IPS-18c (cell line): ENCODE measurements around the gene SORCS2.

ENCODE experiments used
- H3K4me3 ChIP-seq: 2 replicates; pipeline ENCODE4 v1.7.0; 2013; ENCODE audit warnings: low read depth, mild to moderate bottlenecking, low read length, moderate library complexity; ENCODE audit not compliant: insufficient read depth
- H3K9me3 ChIP-seq: one replicate; pipeline ENCODE4 v1.6.1; 2013; ENCODE audit warnings: mild to moderate bottlenecking, low read length, moderate library complexity; ENCODE audit not compliant: control insufficient read depth, insufficient read depth

SORCS2 gene

DNA sequence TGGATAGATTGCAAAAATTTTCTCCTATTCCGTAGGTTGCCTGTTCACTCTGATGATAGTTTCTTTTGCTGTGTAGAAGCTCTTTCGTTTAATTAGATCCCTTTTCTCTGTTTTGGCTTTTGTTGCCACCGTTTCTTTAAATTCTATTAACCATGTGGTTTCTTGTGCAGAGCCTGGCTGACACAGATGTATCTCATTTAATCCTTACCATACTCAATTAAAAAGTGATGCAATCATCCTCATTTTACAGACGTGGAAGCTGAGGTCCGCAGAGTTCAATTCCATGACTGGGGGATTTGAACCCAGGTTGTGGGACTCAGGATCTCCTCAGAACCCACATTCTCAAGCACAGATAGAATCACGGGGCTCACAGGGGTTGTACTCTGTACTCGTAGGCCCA is 66.7 kb downstream of the SORCS2 start:
- H3K9me3 ChIP-seq = peaks cover 2% of the 10 kb centered on the region
- no peak overlapping the region for H3K4me3 ChIP-seq

DNA sequence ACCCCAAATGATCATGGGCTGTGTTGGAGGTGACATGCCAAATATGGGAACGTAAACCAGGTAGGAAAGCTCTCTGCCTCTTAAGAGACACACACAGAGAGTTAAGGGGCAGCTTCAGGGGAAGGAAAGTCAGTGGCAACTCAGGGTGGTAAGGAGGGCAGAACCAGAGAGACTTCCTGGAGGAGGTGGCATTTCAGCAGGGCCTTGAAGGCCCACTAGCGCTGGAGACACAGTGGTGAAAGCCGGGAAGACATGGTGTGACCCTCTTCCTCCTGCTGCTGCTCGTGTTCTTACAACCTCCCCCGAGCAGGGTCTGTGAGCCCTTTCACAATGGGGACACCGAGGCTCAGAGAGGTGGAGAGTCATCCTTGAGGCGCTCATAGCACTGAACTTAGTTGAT is 68.2 kb downstream of the SORCS2 start:
- peaks cover 2% of the 10 kb centered on the region for H3K9me3 ChIP-seq
- no peak overlapping the region for H3K4me3 ChIP-seq

DNA sequence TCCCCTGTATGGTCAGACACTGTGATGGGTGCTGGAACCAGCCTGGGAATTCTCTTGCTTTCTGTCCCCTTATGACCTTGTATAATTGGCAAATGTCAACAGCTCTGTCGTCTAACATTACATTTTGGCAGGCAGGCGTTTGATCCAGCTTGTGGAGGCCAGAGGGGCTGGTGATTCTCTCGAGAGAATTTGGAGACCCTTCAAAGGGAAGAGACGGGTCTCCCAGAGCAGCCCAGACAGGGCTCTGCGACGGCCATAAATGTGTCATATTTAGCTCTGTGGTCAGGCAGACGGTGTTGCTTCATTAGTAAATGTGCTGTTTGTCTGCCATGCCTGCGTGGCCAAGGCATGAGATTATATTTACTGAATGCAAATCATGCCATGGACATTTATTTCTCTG is 68.7 kb downstream of the SORCS2 start:
- peaks cover 2% of the 10 kb centered on the region for H3K9me3 ChIP-seq

DNA sequence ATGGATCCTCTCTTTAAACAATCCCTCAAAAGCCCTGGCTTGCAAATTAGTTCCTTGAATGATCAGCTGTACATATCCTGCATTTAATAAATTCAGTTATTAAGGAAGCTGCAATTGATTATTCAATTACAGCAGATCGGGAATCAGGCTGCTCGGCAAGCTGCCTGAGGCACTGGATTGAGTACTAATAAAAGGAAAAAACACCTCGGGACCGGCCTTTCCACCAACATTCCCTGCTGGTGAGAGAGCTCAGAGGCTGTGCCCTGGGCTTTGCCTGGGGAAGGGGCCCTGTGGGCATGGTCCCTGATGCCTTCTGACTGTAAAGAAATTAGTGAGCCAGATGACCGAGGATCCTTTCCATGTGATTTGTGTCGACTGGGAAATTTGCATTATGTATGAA is 69.2 kb downstream of the SORCS2 start:
- no peak overlapping the region for H3K4me3 ChIP-seq

More for the DNA sequence above, 68.7 kb downstream of the SORCS2 start:
- H3K4me3 ChIP-seq = no peak overlapping the region

DNA sequence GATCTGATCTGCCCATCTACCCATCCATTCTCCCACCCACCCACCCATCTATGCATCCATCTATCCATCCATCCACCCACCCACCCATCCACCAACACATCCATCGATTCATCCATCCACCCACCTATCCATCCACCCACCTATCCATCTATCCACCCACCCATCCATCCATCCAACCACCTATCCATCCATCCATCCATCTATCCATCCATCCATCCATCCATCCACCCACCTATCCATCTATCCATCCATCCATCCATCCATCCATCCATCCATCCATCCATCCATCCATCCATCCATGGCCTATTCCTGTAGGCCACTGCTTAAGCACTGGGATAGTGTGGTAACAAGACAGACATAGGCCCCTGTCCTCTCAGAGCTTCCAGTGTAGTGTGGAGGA is 69.8 kb downstream of the SORCS2 start:
- Histone ChIP-seq H3K9me3 (peaks cover 2% of the 10 kb centered on the region), H3K4me3 (no peak overlapping the region)

More for the DNA sequence above, 69.2 kb downstream of the SORCS2 start:
- peaks cover 2% of the 10 kb centered on the region for H3K9me3 ChIP-seq

DNA sequence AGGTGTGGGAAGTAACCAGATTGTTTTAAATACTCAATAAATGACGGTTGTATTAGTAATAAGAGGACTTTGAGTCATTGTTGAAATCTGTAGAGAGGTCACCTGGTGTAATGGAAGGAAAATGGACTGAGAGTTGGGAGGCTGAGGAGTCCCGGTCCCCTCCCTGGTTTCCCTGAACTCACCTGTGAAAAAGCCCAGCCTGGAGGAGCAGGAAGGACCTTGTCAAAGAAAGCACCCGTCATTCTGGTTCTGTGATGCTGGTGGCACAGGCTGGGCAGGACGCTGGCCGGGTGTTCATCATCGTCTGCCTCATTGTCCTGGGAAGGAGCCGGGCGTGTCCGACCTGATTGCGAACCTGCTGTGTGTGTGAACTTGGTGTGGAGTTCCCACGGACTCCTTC is 70.8 kb downstream of the SORCS2 start:
- Histone ChIP-seq H3K9me3 (peaks cover 2% of the 10 kb centered on the region), H3K4me3 (no peak overlapping the region)

DNA sequence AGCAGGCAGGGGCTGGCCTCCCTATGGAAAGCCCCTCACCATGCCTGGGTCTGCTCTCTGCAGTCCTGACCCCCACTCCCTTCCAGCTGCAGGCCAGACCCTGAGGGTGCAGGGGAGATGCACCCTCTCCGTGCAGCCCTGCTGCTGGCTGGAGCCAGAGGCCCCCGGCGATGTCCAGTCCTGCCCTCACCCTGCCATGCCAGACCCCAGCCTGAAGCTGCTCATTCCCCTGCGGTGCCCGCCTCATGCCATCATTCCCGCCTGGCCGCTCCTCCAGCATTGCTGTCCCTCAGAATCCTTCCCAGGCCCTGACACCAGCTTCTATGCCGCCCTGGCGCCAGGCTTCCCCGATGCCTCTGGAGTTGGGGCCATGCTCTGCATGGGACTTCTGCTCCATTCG is 72.4 kb downstream of the SORCS2 start:
- H3K4me3 ChIP-seq = no peak overlapping the region
- peaks cover 2% of the 10 kb centered on the region for H3K9me3 ChIP-seq

DNA sequence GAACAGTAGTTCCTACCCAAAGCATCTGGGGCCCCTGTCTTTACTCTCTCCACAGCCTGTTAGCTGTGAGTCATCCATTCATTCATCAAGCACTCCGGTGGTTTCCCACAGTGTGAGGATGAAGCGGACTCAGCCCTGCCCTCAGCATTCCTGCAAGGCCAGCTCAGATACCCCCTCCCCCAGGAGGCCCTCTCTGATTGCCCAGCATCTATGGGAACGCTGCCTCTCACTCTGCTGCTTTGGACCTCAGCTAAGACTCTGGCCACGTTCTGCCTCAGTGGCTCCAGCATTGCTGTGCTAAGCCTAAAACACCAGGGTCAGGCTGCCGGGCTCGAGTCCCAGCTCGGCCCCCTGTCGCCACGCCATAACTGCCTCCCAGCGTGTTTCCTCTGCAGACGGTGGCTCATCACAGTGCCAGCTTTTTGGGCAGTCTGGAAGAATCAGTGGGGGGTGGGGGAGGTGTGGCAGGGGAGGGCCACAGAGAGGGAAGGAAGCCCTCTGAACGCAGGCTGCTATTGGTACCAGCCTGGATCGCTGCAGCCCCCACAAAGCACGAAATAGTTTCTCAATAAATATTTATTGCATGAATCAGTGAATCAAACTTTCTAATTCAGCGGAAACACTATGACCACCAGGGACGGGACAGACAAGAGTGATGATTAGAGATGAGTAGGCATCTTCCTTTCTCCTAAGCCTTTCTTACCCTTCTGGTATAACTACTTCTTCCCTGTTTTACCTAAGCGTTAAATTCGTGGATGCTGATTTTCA is 74.4 kb downstream of the SORCS2 start:
- no peaks in the 10 kb centered on the region for H3K9me3 ChIP-seq
- no peak overlapping the region for H3K4me3 ChIP-seq

DNA sequence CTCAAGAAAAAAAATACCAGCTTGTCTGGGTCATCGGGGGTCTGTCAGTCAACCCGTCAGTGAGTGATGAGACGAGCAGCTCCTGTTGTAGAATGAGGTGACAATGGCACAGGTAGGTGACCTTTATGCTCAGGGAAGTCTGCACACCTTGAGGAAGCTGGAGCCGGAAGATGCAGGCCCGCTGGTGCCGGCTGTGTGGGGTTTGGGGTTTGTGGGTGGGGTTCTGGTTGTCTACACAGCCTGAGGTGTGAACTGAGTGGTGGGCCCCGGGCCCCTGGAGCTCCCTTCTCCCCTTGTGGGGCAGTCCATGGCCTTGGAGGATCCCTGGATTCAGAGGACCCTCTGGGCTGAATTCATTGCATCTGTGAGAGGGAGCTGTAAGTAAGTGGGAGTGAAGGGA is 75.5 kb downstream of the SORCS2 start:
- Histone ChIP-seq H3K4me3 (no peak overlapping the region), H3K9me3 (no peaks in the 10 kb centered on the region)

DNA sequence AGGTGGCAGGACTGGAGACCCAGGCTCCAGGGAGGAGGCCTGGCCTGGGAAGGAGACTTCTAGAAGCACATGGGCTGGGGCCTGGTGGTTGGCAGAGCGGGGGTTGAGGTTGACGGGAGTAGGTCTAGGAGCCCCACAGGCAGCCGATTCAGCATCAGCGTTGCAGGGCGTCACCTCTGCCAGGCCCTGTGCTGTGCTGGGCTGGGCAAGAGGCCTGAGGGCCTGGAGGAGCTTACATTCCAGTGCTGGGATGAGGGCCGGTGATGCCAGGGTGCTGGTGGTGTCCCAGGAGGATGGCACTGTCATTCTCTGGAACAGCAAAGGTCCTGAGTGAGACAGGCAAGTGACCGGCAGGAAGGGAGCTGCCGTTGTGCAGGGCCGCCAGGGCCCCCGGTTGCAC is 76.6 kb downstream of the SORCS2 start:
- Histone ChIP-seq H3K9me3 (no peaks in the 10 kb centered on the region), H3K4me3 (no peak overlapping the region)

DNA sequence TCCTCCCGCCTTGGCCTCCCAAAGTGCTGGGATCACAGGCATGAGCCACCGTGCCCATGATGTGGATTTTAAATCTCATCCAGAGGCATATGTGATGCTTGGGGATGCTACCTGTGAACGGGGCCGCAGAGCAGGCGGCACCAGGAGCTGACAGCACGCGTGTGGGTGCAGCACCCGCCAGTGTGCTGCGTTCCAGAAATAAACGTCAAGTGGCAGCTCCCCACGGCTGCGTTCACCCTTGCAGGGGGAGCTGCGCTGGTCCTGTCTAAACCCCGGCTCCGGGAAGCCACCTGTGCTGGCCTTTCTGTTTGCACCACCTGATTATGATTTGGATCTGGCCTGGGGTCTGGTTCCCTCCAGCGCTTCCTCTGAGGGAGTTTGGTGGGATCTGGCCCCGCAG is 77.8 kb downstream of the SORCS2 start:
- Histone ChIP-seq H3K9me3 (no peaks in the 10 kb centered on the region), H3K4me3 (no peak overlapping the region)

DNA sequence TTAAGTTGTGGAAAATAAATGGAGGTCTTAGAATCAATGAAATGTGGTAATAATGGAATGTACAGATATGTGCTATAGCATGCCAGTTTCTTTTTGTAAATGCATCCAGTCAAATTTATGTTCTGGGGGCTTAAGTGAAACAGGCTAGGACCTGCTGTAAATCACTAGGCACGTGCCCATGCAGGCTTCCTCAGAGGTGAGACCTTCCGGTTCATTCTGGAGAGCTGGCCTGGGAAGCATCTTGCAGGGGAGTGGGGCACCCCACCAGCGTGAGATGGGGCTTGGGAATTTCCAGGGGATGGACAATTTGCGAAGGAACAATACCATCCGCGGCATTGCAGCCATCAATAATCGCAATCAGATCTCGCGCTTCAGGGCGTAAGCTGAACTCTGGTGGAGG is 80.1 kb downstream of the SORCS2 start:
- H3K4me3 ChIP-seq = no peak overlapping the region
- H3K9me3 ChIP-seq = no peaks in the 10 kb centered on the region

DNA sequence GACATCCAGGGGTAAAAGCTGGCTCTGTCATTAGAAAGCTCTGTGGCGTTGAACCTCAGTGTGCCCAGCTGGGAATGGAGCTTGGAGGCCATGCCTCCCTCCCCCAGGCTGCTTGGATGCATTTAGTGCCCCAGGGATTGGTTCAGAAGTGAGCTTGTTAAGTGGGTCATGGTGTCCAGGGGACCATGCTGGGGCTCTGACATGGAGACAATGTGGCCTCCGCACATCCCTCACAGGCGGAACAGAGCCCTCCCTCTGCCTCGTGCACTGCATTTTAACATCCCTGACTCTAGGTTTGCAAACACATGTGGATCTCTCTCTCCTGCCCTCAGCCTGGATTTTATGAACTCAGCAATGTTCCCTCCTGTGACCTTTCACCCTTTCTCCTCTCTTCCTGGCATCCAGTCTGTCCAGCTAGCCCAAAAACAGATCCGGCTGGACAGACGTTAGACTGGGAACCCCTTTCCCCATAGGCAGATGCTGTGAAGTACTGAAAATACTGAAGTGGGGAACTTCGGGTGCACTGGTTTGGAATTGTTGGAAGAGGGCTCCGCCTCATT is 81.5 kb downstream of the SORCS2 start:
- Histone ChIP-seq H3K9me3 (no peaks in the 10 kb centered on the region), H3K4me3 (no peak overlapping the region)

DNA sequence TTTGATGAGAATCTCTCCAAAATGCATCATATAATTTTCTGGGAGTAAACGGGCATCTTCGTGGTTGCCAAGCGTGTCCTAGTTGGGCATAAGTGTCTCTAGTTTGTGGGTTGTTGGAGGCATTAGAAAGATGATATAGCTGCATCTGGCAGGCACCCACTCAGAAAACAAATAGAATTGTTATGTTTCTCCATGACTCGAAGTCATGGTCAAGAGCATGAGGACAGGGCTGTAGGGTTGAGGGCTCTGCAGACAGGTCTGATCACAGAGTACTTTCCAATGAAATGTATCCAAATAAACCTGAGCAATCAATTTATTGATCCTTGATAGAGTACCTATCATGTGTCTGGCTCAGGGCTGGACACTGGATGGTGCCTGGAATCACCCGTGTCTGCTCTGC is 82.7 kb downstream of the SORCS2 start:
- no peaks in the 10 kb centered on the region for H3K9me3 ChIP-seq

DNA sequence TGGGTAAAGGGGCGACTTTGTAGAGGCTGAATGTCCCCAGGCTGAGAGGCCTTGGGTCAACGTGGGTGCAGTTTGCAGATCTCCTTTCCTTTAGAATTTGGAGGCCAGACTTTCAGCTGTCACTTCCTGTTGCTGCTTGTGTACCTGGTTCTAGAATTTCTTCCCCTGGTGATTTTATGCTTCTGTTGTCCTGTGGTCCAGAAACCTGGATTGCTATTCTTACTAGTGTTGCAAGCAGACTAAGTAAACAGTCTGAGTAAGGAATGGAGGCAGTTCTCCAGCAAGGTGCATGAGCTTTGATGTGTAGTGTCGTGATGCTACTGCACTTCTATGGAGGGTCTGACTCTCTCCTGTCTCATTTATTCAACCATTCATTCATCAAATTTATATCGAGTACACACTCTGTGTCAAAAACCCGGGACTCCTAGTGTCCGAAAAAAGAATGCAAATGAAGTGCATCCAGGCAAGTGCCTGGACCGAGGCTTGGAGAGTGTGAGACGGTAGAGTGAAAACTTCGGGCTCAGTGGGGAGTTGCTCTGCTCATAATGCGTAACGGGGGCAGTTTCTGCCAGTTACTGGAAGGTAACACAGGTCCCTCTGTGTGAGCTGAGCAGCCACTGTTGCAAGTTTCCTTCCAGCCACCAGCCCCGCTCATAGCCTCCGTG is 83.3 kb downstream of the SORCS2 start:
- Histone ChIP-seq H3K4me3 (no peak overlapping the region), H3K9me3 (no peaks in the 10 kb centered on the region)

More for the DNA sequence above, 82.7 kb downstream of the SORCS2 start:
- no peak overlapping the region for H3K4me3 ChIP-seq

DNA sequence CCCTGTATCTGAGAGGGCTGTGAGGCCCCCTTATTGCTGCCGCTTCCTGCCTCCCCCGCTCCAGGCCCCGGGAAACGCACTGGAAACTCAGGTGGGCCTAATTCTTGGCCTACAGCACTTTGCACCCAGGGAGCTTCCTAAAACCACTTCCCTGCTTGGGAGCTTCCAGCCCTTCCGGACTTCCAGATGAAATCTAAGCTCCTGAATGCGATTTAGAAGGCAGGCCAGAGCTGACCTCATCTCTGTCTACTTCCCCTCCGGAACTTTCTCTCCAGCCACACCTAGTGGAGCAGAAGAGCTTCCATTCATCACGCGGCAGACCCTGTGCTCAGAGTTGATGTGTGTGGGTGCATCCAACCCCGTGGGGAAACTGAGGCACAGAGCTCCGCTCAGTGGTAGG is 84.2 kb downstream of the SORCS2 start:
- H3K4me3 ChIP-seq = no peak overlapping the region
- no peaks in the 10 kb centered on the region for H3K9me3 ChIP-seq

DNA sequence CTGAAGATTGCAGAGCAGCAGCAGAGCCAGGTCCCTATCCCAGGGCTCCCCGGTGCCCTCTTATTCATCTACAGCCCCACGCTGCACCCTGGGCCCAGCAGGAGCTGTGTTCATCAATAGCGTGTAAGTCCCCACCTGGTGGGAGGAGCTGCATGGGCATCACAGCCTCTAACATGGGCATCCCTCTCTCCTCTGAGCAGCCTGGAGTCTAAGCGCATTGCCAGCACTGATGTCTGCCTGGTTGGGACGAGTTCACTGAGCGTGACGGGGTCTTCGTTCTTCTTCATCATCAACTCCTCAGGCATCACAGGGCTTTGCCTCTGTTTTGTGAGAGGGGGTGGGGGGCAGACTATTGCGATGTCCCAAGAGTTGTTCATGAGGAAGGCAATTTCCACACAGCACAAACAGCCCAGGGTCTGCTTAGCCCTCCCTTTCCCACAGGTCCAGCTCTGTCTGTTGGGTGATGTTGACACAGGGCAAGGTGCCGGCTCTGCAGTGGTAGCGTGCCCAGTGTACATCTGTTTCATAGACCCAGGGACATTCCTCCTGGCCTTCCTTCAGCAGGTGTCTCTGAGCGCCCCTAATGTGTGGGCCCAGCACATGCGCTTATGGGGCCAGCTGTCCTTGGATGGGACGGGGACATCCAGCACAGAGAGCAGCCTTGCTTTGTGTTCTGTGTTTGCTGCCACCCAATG is 85.9 kb downstream of the SORCS2 start:
- H3K9me3 ChIP-seq = no peaks in the 10 kb centered on the region
- H3K4me3 ChIP-seq = no peak overlapping the region

DNA sequence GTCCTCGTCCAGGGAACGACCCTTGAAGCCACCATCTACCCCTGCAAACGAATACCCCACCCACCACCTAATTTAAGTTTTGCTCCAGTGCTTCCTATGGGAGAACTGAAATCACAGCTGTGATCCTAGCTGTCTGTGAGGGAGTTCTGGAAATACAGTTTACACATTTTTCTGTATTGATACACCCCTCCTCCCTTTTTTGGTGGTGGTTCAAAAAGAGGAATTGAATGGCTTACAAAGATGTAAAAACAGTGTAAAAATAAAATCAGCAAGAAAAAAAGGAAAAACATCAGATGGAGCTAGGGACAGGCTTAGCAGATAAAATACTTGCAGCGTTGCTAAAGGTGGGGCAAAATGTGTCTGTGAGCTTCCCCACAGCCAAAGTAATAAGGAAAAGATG is 86.6 kb downstream of the SORCS2 start:
- Histone ChIP-seq H3K4me3 (no peak overlapping the region), H3K9me3 (no peaks in the 10 kb centered on the region)
